HG02973 (cell line): ENCODE data around the gene KCNJ10.

Source experiments
- ATAC-seq: cut with Tn5 transposase; IDR thresholded peaks from one replicate; pipeline ENCODE4 v1.9.1; 2021; ENCODE audit warnings: moderate library complexity; ENCODE audit not compliant: unreplicated experiment

The KCNJ10 gene

DNA sequence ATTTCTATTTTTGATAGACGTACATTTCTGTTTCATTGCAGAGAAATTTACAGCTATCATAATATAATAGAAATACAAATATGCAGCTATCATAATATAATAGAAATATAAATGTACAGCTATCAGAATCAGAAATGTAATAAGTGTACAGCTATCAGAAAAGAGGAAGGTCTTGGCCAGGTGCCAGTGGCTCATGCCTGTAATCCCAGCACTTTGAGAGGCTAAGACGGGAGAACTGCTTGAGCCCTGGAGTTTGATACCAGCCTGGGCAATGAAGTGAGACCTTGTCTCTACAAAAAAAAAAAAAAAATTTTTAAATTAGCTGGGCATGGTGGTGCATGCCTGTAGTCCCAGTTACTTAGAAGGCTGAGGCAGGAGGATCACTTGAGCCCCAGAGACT is 76.0 kb downstream of the KCNJ10 start:
- ATAC-seq = no peak

GRCh38 chr1:159992161-159992560 is 77.8 kb downstream of the KCNJ10 start:
- ATAC-seq = no peak

- ATAC-seq = no peak
Measured at GRCh38 chr1:159991513-159991912, 78.4 kb downstream of the KCNJ10 start.

- no peak for ATAC-seq
Measured at GRCh38 chr1:159990005-159990404, 80.0 kb downstream of the KCNJ10 start.

DNA sequence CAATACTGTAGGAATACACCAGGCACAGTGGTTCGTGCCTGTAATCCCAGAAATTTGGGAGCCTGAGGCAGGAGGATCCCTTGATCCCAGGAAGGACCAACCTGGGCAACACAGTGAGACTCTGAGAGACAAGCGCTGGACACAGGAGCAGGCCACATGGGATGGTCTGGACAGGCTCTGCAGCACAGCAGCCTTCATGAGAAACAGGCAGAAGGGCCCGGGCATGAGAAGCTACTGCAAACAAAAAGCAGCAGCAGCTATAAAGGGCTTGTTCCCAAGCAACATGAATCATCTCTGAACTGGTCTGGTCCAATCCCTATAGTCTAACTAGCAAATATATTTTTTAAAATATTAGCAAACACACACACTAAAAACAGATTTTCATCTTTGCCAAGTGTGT is 80.4 kb downstream of the KCNJ10 start:
- no peak for ATAC-seq

DNA sequence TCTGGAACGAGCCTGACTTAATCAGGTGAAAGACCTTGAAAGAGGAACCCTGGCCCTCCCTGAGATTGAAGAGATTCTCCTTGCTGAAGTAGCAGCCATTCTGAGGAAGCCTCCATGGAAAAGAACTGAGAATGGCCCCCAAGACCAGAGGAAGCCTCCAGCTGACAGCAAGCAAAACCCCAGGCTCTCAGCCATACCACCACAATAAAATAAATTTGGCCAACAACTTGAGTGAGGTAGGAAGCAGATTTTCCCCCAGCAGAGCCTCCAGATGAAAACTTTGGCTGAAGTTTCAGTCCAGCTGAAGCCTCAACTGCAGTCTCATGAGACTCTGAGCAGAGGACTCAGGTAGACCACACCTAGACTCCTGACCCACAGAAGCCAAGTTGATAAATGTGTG is 82.0 kb downstream of the KCNJ10 start:
- ATAC-seq = no peak

DNA sequence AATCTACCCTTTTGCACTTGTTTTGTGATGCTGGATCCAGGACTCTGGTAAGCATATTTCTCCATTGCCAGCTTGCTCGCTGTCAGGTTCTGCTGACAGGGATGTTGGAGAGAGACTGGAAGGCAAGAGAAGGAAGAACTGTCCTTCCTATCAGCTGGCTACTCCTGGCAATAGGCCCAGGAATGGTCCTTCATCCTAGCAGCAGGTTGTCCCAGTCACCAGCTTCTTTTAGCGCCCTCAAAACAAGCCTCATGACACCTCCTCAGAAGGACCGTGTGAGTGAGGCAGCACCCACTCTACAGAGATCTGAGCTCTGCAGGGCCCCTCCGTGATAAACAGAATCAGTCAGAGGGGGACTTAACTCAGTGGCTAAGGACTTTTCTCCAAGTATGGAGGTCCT is 82.8 kb downstream of the KCNJ10 start:
- ATAC-seq = no peak

DNA sequence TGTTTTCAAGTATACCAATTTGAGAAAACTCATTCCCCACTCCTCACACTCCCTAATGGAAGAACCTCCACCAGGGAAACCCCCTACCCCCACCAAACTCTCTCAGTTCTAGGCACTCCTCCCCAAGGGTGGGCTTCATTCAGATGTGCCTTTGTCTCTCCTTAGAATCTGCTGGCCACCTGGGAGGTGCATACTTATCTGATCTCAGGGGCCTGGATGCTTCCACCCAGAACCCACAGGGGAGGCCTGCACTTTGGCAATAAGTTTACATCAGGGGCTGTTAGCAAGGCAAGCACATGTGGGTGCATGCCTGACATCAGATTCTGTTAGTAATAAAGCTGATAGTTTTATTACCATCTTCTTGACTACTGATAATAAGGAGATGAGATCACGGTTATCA is 83.4 kb downstream of the KCNJ10 start:
- no peak for ATAC-seq

- ATAC-seq = no peak
Measured at GRCh38 chr1:159986093-159986492, 83.9 kb downstream of the KCNJ10 start.

GRCh38 chr1:159985473-159985872 is 84.5 kb downstream of the KCNJ10 start:
- ATAC-seq = no peak

- ATAC-seq = no peak
Measured at GRCh38 chr1:159983681-159984080, 86.3 kb downstream of the KCNJ10 start.

DNA sequence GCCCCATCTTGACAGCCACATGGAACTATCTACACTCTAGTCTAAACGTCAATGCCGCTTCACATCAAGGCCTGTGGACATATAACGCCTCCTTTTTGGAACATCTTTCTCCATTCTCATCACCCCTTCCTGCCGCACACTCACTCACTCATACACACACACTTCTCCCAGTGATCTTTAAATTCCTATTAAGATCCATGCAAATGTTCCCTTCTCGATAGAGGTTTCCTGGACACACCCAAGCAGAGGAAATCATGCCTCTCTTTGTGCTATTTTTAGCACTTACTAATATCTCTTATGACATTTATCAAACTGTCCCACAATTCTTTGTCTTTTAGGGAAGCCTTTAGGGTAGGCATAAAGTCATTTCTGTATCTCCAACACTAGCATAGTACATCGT is 87.7 kb downstream of the KCNJ10 start:
- ATAC-seq = no peak

DNA sequence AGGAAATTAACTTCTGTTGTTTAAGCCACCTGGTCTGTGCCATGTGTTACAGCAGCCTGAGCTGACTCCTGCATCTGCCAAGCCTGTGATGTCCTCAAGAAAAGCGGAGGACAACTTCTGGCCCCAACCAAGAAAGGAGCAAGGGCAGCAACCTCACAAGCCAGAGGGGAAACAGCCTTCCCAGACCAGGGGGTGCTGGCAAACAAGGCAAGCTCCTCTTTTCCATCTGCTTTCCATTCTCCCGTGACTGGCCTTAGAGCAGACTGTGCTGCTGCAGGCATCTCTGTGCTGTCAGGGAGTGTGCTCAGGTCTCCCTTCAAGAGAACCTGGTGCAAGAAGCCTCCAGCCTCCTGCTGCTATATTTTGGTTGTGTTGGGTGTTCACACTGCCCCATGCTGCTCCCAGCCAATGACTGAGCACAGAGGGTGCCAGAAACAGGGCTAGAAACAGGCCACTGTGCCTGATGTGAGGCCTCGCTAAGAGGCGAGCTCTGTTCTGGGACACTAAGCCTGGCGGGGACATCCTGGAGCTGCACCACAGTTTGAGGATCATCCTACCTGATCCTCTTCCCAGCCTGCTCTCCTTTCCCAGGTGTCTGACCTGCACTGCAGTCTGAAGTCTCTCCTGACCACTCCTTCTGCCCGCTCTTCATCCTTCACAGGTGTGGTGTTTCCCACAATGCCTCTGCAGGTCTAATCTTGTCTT is 88.5 kb downstream of the KCNJ10 start:
- no peak for ATAC-seq

DNA sequence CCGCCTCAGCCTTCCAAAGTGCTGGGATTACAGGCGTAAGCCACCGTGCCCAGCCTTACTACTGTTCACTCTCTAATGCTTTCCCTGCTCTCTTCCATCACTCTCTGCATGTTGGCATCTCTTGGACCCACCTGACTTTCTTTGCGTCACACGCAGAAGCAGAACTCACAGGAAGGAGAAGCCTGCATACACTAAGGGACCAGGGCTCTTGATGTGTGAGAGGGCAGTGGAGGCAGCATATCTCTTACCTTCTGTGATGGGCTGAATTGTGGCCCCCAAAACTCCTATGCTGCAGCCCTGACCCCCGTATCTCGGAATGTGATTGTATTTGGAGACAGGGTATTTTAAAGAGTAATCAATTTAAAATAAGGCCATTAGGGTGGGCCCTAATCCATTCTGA is 89.2 kb downstream of the KCNJ10 start:
- ATAC-seq = no peak

- ATAC-seq = no peak
Measured at GRCh38 chr1:159980076-159980475, 89.9 kb downstream of the KCNJ10 start.

GRCh38 chr1:159979257-159979656 is 90.7 kb downstream of the KCNJ10 start:
- no peak for ATAC-seq

- ATAC-seq = no peak
Measured at GRCh38 chr1:159978107-159978398, 91.9 kb downstream of the KCNJ10 start.

GRCh38 chr1:159977364-159978106 is 92.4 kb downstream of the KCNJ10 start:
- ATAC-seq = no peak

GRCh38 chr1:159974350-159974965 is 95.5 kb downstream of the KCNJ10 start:
- ATAC-seq = no peak

GRCh38 chr1:159973350-159973940 is 96.5 kb downstream of the KCNJ10 start:
- ATAC-seq = no peak

- ATAC-seq = no peak
Measured at GRCh38 chr1:159972443-159973205, 97.3 kb downstream of the KCNJ10 start.
